HG03432 (cell line): Measurements from ENCODE around the gene SSC5D.

ENCODE experiments used
- ATAC-seq: cut with Tn5 transposase; IDR thresholded peaks from one replicate; pipeline ENCODE4 v1.9.1; 2021; ENCODE audit warnings: mild to moderate bottlenecking, moderate library complexity; ENCODE audit not compliant: unreplicated experiment

Gene SSC5D

DNA sequence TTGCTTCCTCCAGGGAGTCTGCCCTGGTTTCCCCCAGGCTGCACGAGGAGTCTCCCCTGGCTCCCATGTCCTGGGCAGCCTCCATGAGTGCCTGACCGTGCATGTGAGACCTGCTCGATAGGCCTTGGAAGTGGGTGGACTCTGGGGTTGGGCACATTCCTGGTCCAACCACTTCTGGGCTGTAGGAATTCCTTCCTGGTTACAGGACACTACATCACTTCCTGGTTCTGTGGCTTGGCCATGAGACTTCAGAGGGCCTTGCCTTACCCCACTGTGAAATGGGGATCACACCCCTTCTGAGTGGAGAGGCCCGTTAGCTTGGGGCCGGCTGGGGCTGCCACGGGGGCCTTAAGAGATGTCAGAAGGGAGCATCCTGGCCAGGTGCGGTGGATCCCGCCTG lies 15.8 kb upstream of the SSC5D start:
- ATAC-seq = no peak

DNA sequence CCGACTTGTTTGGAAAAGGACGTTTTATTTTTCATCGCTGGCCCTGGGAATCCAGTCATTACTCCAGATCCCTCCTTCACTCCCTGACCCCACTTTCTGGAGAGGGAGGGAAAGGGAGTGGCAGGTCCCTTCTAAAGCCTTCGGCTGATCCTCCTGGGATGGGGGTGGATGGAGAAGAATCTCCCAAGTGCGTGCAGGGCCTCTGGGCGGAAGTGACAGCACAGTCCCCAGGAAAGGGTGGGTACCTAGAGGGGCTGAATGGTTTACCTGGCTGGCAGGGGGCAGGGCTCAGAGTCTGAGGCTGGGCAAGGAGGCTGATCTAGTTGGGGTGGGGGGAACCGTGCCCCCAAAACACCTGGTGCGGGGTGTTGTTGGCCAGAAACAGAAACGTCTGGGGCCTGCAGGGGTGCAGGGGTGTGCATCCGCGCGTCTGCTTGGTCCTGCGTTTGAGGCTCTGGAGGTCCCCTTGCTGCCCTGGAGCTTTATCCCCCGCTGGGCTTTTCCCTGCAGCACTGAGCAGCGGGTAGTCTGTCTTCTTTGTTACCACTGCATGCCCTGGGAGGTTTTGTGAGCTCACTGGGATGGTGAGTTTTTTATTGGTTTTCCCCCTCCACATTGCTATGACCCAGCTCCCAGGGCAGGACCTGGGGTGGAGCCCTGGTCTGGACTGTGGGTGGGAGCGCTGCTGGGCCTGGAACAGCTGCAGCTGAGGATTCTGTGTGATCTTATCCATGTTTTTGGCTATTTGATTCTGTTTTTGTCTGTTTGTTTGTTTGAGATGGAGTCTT lies 14.8 kb upstream of the SSC5D start:
- ATAC-seq = no peak

DNA sequence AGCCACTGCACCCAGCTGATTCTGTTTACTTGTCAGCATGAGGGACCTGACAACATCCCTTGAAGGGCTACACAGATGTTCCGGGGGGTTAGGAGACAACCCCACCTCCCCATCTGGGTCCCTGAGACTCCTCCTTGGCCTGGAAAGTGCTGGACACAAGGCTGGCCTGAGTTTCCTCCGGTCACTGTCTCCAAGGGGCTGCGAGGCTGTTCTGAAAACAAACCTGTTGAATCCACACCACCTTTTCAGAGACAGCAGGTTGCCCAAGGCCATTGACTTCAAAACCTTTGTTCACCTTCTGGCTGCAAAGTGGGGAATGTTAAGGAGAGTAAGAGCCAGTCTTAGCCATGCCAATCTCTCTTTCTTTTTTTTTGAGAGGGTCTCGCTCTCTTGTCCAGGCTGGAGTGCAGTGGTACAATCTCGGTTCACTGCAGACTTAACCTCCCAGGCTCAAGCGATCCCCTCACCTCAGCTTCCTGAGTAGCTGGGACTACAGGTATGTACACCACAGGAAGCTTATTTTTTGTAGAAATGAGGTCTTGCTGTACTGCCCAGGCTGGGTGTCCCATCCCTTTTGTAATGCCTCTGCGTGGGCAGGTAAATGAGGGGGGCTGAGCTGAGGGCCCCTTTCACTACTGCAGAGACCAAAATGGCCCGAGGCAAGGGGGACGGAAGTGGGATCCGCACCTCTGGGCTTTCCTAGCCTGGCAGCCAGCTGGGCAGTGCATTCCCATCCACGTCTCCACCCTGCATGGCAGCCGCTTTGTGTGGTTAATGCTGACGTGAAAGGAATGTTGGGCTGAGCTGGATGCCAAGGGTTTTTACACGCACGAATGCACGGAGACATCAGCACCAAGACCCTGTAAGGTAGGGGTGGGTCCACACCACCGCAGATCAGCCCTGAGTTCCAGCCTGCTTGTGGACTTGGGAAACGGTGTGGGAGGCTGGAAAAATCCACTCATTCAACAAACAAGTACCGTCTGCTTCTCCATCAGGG lies 13.7 kb upstream of the SSC5D start:
- ATAC-seq = no peak

DNA sequence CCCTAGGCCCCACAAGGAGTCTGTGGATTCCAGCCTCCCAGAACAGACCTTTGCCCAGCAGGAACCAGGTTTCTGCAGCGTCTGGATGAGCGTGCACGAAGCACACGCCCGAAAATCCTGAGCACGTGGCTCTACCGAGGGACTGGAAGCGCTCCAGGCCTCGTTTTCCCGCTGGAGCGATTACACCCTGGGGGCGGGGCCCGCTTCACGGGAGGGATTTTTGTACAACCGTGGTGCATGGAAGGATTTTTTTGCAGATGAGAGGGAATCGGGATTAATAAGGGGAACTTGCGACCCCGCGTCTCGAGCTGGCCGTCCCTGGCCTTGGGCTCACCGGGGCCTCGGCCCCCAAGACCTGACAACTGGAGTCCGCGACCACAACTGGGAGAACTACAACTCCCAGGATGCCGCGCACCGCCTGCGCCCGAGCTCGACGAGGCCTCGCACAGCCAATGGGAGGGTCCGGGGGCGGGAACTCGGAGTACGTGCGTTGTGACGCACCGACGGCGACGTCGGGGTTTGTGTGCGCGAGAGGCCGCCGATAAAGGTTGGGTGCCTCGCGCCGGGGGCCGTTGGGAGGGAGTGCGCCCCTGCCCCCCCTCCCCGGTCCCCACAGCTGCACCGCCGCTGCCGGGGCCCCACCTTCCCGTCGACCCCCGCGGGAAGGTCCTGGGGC lies 12.0 kb upstream of the SSC5D start, which contains the start of gene ZNF628:
ZNF628 (plus strand) TSS at position 518 of the 676 bp plus-strand sequence. CDS start 3,294 bp downstream, outside the sequence.
- peak; percentile 88 for ATAC-seq

DNA sequence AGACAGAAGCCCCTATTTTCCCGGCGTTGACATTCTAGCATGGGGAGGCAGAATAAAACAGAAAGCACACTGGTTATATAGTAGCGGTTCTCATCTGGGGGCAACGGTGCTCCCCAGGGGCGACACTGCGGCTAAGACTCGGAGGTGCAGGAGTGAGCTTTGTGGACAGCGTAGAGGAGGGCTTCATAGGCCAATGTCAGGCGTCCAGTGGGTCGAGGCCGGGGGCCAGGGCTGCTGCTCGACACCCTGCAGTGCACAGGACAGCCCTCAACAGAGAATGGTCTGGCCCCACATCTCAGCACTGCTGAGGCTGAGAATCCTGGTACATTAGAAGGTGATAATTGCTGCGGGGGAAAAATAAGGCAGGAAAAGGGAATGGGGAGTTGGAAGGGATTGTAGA lies 10.3 kb upstream of the SSC5D start:
- no peak for ATAC-seq

DNA sequence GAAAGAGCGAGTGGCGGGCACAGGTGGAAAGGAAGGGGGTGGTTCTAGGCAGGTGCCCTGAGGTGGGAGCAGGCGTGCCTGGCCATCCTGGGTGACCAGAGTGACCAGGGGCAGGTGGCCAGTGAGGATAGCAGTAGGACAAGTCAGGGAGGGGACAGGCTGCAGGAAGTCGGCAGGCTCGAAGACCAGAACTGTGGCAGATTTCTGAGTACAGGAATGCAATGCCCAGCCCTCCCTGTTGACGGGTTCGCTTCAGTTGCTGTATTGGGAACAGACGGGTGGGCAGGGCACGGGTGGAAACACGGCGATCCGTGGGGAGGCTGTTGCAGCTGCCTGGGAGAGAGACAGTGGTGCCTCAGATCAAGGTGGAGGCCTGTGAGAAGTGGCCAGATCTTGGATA lies 9.9 kb upstream of the SSC5D start:
- no peak for ATAC-seq

DNA sequence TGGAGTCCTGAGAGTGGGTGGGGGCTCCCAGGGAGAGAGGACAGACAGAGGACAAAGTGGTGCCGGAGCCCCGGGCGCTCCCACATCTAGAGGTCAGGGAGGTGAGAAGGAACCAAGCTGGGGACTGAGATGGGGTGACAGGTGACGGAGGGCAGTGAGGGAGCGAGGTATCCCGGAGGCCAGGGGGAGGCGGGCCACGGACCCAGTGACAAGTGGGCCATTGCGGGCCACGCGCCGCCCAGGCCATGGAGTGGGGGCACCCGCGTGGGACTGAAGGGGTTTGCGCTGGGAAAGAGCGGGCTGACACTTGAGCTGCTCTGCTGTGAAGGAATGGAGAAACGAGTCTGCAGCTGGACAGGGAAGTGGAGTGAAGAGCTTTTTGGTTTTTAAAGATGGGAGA lies 9.2 kb upstream of the SSC5D start:
- ATAC-seq = no peak

DNA sequence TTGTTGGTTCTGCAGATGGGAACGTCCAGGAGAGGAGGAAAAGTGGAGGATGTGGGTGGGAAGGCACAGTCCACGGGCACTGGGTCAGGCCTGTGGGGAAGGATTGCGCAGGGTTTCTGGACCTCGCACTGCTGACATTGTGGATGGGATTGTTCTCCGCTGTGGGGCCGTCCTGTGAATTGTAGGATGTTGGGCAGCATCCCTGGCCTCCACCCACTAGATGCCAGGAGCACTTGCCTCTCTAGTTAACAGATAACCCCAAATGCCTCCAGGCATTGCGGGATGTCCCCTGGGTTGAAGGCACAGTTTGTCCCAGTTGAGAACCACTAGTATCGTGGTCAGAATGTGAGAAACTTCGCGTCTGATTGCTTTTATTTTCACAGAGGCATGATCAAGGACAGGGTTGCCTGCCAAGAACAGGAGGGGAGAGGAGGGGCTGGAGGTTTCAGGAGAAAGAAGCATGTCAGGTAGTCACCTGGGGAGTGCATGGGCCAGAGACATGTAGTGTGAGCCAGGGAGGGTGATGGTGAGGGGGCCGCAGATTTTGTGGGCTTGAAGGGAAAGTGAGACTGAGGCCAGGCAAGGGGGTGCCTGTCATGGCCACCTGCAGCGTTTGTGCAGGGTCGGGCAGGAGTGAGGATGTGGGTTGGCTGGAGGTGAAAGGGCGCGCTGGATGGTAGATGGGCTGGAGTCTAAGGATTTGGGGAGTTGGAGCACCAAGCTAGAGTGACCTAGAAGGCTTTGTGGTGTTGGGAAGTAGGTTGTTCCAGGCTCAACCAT lies 8.6 kb upstream of the SSC5D start:
- ATAC-seq = no peak

DNA sequence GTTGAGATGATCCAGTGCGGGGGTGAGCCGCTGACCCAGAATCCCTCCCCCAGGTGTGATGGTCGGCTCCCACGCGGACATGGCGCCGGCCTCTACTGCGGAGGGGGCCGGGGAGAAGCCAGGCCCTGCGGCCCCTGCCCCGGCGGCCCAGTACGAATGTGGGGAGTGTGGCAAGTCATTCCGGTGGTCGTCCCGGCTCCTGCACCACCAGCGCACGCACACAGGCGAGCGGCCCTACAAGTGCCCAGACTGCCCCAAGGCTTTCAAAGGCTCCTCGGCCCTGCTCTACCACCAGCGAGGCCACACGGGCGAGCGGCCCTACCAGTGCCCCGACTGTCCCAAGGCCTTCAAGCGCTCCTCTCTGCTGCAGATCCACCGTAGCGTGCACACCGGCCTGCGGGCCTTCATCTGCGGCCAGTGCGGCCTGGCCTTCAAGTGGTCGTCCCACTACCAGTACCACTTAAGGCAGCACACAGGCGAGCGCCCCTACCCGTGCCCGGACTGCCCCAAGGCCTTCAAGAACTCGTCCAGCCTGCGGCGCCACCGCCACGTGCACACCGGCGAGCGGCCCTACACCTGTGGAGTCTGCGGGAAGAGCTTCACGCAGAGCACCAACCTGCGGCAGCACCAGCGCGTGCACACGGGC lies 7.0 kb upstream of the SSC5D start:
- no peak for ATAC-seq

DNA sequence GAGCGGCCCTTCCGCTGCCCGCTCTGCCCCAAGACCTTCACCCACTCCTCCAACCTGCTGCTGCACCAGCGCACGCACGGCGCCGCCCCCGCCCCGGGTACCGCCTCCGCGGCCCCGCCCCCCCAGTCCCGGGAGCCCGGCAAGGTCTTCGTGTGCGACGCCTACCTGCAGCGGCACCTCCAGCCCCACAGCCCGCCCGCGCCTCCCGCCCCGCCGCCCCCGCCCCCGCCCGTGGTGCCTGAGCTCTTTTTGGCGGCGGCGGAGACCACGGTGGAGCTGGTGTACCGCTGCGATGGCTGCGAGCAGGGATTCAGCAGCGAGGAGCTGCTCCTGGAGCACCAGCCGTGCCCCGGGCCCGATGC lies 6.5 kb upstream of the SSC5D start:
- ATAC-seq = no peak

DNA sequence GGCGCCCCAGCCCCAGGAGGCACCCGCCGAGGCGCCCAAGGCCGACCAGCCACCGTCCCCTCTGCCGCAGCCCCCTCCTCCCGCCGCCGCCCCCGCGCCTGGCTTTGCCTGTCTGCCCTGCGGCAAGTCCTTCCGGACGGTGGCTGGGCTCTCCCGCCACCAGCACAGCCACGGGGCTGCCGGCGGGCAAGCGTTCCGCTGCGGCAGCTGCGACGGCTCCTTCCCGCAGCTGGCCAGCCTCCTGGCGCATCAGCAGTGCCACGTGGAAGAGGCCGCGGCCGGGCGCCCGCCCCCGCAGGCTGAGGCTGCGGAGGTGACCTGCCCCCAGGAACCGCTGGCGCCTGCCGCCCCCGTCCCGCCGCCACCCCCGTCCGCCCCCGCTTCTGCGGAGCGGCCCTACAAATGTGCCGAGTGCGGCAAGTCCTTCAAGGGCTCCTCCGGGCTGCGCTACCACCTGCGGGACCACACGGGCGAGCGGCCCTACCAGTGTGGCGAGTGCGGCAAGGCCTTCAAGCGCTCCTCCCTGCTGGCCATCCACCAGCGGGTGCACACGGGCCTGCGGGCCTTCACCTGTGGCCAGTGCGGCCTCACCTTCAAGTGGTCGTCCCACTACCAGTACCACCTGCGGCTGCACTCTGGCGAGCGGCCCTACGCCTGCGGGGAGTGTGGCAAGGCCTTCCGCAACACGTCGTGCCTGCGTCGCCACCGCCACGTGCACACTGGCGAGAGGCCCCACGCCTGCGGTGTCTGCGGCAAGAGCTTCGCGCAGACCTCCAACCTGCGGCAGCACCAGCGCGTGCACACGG lies 5.9 kb upstream of the SSC5D start:
- no peak for ATAC-seq

DNA sequence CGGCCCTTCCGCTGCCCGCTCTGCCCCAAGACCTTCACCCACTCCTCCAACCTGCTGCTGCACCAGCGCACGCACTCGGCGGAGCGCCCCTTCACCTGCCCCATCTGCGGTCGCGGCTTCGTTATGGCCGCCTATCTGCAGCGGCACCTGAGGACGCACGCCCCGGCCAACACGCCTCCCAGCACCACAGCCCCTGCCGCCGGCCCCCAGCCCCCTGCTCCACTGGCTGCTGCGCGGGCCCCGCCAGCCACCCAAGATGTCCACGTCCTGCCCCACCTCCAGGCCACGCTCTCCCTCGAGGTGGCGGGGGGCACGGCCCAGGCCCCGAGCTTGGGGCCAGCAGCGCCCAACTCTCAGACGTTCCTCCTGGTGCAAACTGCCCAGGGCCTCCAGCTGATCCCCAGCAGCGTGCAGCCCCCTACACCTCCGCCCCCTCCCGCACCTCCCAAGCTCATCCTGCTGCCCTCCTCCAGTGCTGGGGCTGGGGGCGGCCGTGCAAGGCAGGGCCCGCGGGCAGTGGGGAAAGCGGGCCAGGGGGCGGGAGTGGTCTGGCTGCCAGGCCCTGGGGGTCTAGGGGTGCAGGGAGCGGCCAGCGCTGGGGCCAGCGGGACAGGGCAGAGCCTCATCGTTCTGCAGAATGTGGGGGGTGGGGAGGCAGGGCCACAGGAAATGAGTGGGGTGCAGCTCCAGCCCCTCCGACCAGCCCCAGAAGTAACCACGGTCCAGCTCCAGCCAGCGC lies 5.1 kb upstream of the SSC5D start:
- no peak for ATAC-seq

DNA sequence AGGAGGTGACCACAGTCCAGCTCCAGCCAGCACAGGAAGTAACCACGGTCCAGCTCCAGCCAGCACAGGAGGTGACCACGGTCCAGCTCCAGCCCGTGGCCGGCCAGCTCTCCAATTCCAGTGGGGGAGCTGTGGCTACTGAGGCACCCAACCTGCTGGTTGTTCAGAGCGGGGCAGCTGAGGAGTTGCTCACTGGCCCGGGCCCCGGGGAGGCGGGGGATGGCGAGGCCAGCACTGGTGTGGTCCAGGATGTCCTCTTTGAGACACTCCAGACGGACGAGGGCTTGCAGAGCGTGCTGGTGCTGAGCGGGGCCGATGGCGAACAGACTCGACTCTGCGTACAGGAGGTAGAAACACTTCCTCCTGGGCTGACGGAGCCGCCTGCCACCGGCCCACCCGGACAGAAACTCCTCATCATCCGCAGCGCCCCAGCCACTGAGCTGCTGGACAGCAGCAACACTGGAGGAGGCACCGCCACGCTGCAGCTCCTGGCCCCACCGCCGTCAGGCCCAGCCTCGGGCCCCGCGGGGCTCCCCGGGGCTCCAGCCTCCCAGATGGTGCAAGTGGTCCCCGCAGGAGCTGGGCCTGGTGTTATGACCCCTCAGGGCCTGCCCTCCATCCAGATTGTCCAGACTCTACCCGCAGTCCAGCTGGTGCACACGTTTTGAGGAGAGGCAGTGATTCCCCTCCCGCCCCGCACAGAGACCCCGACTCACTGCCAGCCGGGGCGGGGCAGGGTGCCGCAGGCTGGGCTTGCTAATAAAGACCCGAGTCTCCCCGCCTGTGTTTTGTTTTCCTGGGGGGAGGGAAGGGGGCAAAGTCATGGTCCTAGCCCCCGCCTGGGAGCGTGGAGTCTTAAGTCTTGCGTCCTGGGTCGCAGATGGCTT lies 4.3 kb upstream of the SSC5D start:
- no peak for ATAC-seq

DNA sequence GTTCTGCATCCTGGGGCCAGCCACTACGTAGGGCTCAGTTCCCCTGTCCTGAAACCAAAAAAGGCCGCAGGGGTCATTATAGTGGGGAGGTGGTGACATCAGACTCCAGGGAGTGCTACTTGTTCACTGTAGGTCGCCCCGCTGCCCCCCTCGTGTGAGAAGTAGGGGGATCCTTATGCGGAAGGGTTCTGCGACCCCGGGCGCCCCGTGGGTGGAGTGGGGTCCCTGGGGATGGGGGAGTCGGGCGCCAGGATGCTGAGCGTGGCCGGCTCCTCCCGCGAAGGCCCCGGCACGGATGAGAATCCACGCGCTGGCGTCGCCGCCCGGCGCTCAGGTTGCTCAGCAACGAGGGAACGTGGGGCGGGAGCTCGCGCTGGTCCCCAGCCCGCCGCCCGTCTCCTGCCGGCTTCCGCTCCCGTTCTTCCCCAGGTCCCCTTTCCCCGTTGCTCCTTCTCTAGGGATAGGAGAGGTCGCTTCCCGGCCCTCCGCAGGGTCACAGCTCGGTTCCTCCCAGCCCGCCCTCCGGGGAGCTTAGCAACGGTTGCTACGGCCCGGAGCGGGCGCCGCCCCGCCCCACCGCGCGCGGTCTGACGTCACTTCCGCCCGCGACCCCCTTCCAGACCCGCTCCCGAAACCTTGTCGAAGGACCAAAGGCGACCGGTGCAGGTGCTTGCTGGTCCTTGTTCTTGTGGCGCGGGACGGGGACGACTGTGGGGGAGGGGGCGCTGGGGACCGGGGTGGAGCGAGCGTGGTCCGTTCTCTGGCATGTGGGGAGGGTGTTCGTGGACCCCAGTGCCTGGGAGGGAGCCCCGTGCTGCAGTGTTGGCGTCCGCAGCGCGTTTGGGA lies 3.4 kb upstream of the SSC5D start, which contains the start of gene NAT14:
NAT14 (plus strand) TSS at position 596 of the 846 bp plus-strand sequence. CDS start 521 bp downstream, outside the sequence.
- ATAC-seq = peak; percentile 66

DNA sequence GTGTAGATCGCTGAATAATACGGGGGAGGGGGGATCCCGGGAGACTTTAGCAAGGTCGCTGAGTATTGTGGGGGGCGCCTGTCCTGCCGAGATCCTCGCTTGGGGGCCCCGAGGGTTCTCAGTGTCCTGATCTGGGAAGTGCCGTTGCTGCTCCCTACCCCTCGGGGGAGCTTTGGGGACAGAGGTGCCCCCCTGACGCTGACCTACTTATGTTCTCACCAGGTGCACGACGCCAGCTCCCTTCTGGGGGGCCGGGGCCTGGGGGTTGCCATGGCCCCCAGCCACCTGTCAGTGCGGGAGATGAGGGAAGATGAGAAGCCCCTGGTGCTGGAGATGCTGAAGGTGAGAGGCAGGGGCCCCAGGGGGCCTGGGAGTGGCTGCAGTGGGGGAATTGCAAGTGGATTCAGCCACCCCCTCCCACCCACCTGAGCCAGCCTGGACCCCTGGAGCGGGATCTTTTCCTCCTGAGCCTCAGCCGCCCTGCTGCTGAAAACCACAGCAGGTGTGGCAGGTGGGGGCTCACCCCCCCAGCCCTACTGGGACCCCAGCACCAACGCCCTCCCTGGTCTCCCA lies 2.7 kb upstream of the SSC5D start:
- no peak for ATAC-seq
